Endothelial cell of umbilical vein (primary cell): ENCODE measurements around the gene DHDDS. TPM values are rescaled to one million over a fixed set of nuclear protein-coding genes. Genes with fewer than 3 reads are reported as not detected.

Experiments used
- BruUV-seq: library from RNA; stranded (reverse); fragments of 400-500 nt; replicated peaks from 2 replicates; lab custom pipeline; 2021; lab: Mats Ljungman, UMichigan
- CTCF ChIA-PET: fragments of 300-600, 350-600 bp; sonication (Branson Sonifier 250); formaldehyde crosslinking; loops from one replicate; lab custom pipeline; 2021; ENCODE audit warnings: antibody characterized with exemption, inconsistent platforms; lab: Charles Lee
- POLR2A ChIA-PET: fragments of 300-600, 350-600 bp; sonication (Branson Sonifier 250); formaldehyde crosslinking; loops from one replicate; lab custom pipeline; 2021; ENCODE audit warnings: antibody characterized with exemption, inconsistent platforms; lab: Charles Lee
- DNase-seq: peaks from one replicate; pipeline ENCODE4 v3.0.0-alpha.2; 2011; ENCODE audit warnings: low read depth, low spot score
- FAIRE-seq: peaks from 2 replicates; lab custom pipeline; 2011; peaks lifted over from hg19 to GRCh38; lab: Jason Lieb, UNC
- H2AFZ ChIP-seq: 2 replicates; pipeline ENCODE4 v1.6.0; 2012; ENCODE audit warnings: low read depth, low read length, control low read depth, inconsistent platforms
- H3K27ac ChIP-seq: 2 replicates; pipeline ENCODE4 v1.5.1; 2011; ENCODE audit warnings: low read depth, mild to moderate bottlenecking, control low read depth, low read length, moderate library complexity; ENCODE audit not compliant: insufficient read depth
- H3K27me3 ChIP-seq, 2 experiments: 2 replicates each; pipeline versions ENCODE4 v1.6.0 to v1.6.1; 2011; ENCODE audit warnings: low read length in 2 of 2, mixed read lengths in 1 of 2; ENCODE audit not compliant: control insufficient read depth in 2 of 2, insufficient read depth in 2 of 2
- H3K36me3 ChIP-seq, 2 experiments: 2 replicates in 1 of 2; 3 replicates in 1 of 2; pipeline ENCODE4 v1.5.1; 2011; ENCODE audit warnings: low read length in 2 of 2, mild to moderate bottlenecking in 1 of 2, moderate library complexity in 1 of 2; ENCODE audit not compliant: control insufficient read depth in 2 of 2, insufficient read depth in 2 of 2; ENCODE audit errors: extremely low read depth in 1 of 2
- H3K4me1 ChIP-seq: 3 replicates; pipeline ENCODE4 v1.5.1; 2011; ENCODE audit warnings: mild to moderate bottlenecking, low read length; ENCODE audit not compliant: control insufficient read depth, insufficient read depth; ENCODE audit errors: extremely low read depth
- H3K4me2 ChIP-seq: 2 replicates; pipeline ENCODE4 v1.6.1; 2011; ENCODE audit warnings: low read length, control low read depth, mixed read lengths; ENCODE audit not compliant: insufficient read depth
- H3K4me3 ChIP-seq, 3 experiments: fragments of 200-600 bp in 1 of 3; sonication (generic), shearing (Covaris generic) in 1 of 3; replicated peaks in 1 of 3; 2 replicates each; pipeline ENCODE4 v1.5.1; 2011 to 2016; ENCODE audit warnings: control low read depth in 3 of 3, low read length in 3 of 3, mild to moderate bottlenecking in 2 of 3, inconsistent platforms in 1 of 3, low read depth in 1 of 3, moderate library complexity in 1 of 3; ENCODE audit not compliant: insufficient read depth in 1 of 3
- H3K79me2 ChIP-seq: 2 replicates; pipeline ENCODE4 v1.6.0; 2012; ENCODE audit warnings: low read length, inconsistent platforms; ENCODE audit not compliant: control insufficient read depth, insufficient read depth
- H3K9ac ChIP-seq: replicated peaks from 2 replicates; pipeline ENCODE3; 2011; ENCODE audit warnings: low read length, control low read depth; ENCODE audit not compliant: insufficient read depth; ENCODE audit errors: extremely low read depth
- H3K9me1 ChIP-seq: replicated peaks from 3 replicates; pipeline ENCODE4 v1.6.0; 2011; ENCODE audit warnings: mild to moderate bottlenecking, low read length; ENCODE audit not compliant: control insufficient read depth, insufficient read depth; ENCODE audit errors: extremely low read depth
- H3K9me3 ChIP-seq: replicated peaks from 2 replicates; pipeline ENCODE4 v1.5.1; 2012; ENCODE audit warnings: low read length, inconsistent platforms; ENCODE audit not compliant: control insufficient read depth, insufficient read depth
- H4K20me1 ChIP-seq: replicated peaks from 2 replicates; pipeline ENCODE3; 2011; ENCODE audit warnings: mild to moderate bottlenecking, low read length; ENCODE audit not compliant: control insufficient read depth, insufficient read depth; ENCODE audit errors: extremely low read depth
- CTCF ChIP-seq, 2 donors: IDR thresholded peaks; 1 replicate in 1 of 2; 2 replicates in 1 of 2; pipeline ENCODE4 v1.5.1; 2011; ENCODE audit warnings: low read length in 2 of 2, mild to moderate bottlenecking in 2 of 2, moderate library complexity in 2 of 2, control low read depth in 1 of 2, inconsistent platforms in 1 of 2, low read depth in 1 of 2; ENCODE audit not compliant: insufficient read depth in 1 of 2; ENCODE audit errors: extremely low read depth in 1 of 2
- EZH2 ChIP-seq: IDR thresholded peaks from 2 replicates; pipeline ENCODE4 v1.6.1; 2012; ENCODE audit warnings: borderline replicate concordance, low read depth, mild to moderate bottlenecking, moderate library complexity, low read length, inconsistent platforms; ENCODE audit not compliant: severe bottlenecking
- FOS ChIP-seq: IDR thresholded peaks from 2 replicates; pipeline ENCODE4 v1.6.1; 2011; ENCODE audit warnings: mild to moderate bottlenecking, low read length, moderate library complexity, borderline replicate concordance; ENCODE audit not compliant: insufficient read depth
- GATA2 ChIP-seq: IDR thresholded peaks from 2 replicates; pipeline ENCODE4 v1.7.0; 2011; ENCODE audit warnings: low read depth, mild to moderate bottlenecking, moderate library complexity, mixed read lengths, low read length; ENCODE audit not compliant: insufficient read length, insufficient read depth
- JUN ChIP-seq: IDR thresholded peaks from 2 replicates; pipeline ENCODE4 v1.6.1; 2011; ENCODE audit warnings: borderline replicate concordance, low read depth; ENCODE audit not compliant: insufficient read length, insufficient read depth
- MYC ChIP-seq: IDR thresholded peaks from one replicate; pipeline ENCODE4 v1.6.1; 2011; ENCODE audit warnings: mild to moderate bottlenecking, low read depth, low read length
- POLR2A ChIP-seq: IDR thresholded peaks from 2 replicates; pipeline ENCODE4 v1.6.1; 2012; ENCODE audit warnings: low read depth, mild to moderate bottlenecking, control low read depth, low read length
- POLR2AphosphoS5 ChIP-seq: IDR thresholded peaks from 2 replicates; pipeline ENCODE4 v1.6.1; 2012; ENCODE audit warnings: low read depth, mild to moderate bottlenecking, control low read depth, low read length, moderate library complexity; ENCODE audit not compliant: insufficient read depth
- dilution Hi-C: fragments of 300-500 bp; cut with MboI; formaldehyde crosslinking; loops from one replicate; pipeline ENCODE4 v1.15.0; 2019; ENCODE audit warnings: low sequenced_read_pairs; ENCODE audit not compliant: extremely low pct_ligation_motif_present
- intact Hi-C: fragments of 100-400 bp; cut with micrococcal nuclease; formaldehyde crosslinking; loops from one replicate; pipeline ENCODE4 v1.10.0; 2022
- polyA plus RNA-seq, 4 experiments: library from polyadenylated mRNA; depleted of rRNA in 3 of 4; stranded (reverse) in 3 of 4; unstranded in 1 of 4; fragments of >200 nt; gene quantifications; 2 replicates each; pipeline versions ENCODE4 v1.2.1 to v1.2.3, GENCODE V29; 2011 to 2012; ENCODE audit warnings: missing spikeins in 1 of 4
- total RNA-seq: library from RNA; stranded (reverse); gene quantifications from 2 replicates; pipeline ENCODE4 v1.2.3, GENCODE V29; 2021
- TF ChIP-seq, protein P1 (sequence below): IDR thresholded peaks from 2 replicates; pipeline ENCODE4 v1.6.1; 2011; ENCODE audit not compliant: insufficient read depth, insufficient read length

The DHDDS gene
- total and polyA plus RNA-seq, 2 donors (not counting 3 experiments of a cell fraction or from before 2014, with no cell fraction given) = 51.3 to 70.7 TPM

DNA sequence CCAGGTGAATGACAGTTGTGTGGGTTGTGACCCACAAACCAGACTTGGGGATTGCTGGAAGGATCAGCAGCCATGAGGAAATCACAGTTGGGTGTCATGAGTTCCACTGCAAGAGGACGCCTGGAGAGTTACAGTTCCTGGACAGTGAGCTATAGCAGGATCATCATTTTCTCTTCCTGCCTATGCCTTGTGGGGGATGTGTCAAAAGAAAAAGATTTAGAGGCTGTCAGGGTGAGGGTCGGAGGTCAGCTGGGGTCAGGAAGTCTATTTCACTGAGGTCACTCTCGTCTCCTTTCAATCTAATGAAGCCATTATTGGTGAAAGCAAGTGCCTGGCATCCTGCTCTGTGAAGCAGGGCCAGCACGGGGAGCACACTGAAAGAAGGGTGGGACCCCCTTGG, 28.5 kb upstream of the DHDDS start:
- no peaks in the 10 kb centered on the region for H4K20me1 ChIP-seq
- H3K9ac ChIP-seq = no peak overlapping the region
- ChIA-PET CTCF (interaction anchor here (9.0 kb wide), 1 partner anchor 13 kb away, joined by 102 read pairs; no protein-coding TSS in a partner anchor), POLR2A (no interaction called here)
- dilution Hi-C loops (no loop called here), intact Hi-C loops (no loop called here)
- H3K4me3 ChIP-seq = no peak overlapping the region
- peaks cover 0 to 2% of the 10 kb centered on the region in 2 experiments for H3K27me3 ChIP-seq
- H3K4me1 ChIP-seq = no peaks in the 10 kb centered on the region
- H3K4me2 ChIP-seq = no peak overlapping the region
- no TSS peak for BruUV-seq
- H3K27ac ChIP-seq = no peak overlapping the region
- FAIRE-seq (no peak), DNase-seq (no peak)
- no peaks in the 10 kb centered on the region for H3K79me2 ChIP-seq
- no peaks in the 10 kb centered on the region for H3K9me1 ChIP-seq
- TF ChIP-seq EZH2 (no peak), CTCF (IDR thresholded peaks at IDR 0.05; ENCODE audit: extremely low read depth in 1 of 2, insufficient read depth in 1 of 2, low read depth in 1 of 2, low read length in 2 of 2) (no peak), MYC (no peak), POLR2AphosphoS5 (no peak), FOS (no peak), GATA2 (no peak), POLR2A (no peak), JUN (no peak)
- TF ChIP-seq, protein P1, sequence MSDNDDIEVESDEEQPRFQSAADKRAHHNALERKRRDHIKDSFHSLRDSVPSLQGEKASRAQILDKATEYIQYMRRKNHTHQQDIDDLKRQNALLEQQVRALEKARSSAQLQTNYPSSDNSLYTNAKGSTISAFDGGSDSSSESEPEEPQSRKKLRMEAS = no peak
- no peaks in the 10 kb centered on the region for H3K9me3 ChIP-seq
- H3K36me3 ChIP-seq = no peaks in the 10 kb centered on the region
- no peak overlapping the region for H2AFZ ChIP-seq
